Measurements from ENCODE around the gene SMARCA4. TPM values are rescaled to one million over a fixed set of nuclear protein-coding genes. Genes with fewer than 3 reads are reported as not detected.
"Not testable (repeated sequence)": the region's sequence is repeated elsewhere in the genome, so short reads cannot be mapped to it uniquely, and the experiment has no call there.

Gene SMARCA4
- total RNA-seq, 1 donor from 2014 or later: 63.5 TPM

- peak; percentile 97 for DNase-seq
Measured at GRCh38 chr19:10928563-10929401, 32.0 kb upstream of the SMARCA4 start, which contains the start of the genes TIMM29 and YIPF2. TSS of gene TIMM29 (plus strand) at chr19:10928811. CDS start at chr19:10928823, 12 bp downstream. TSS of gene YIPF2 (minus strand) at chr19:10928639. CDS start at chr19:10928410, 229 bp downstream.

- DNase-seq: no peak
Measured at GRCh38 chr19:10929402-10929794, 31.4 kb upstream of the SMARCA4 start.

- no peak for DNase-seq
Measured at GRCh38 chr19:10935371-10936059, 25.3 kb upstream of the SMARCA4 start.

- peak; percentile 53 for DNase-seq
Measured at GRCh38 chr19:10936661-10937084, 24.2 kb upstream of the SMARCA4 start.

GRCh38 chr19:10941649-10942048 is 19.2 kb upstream of the SMARCA4 start:
- DNase-seq: not testable (repeated sequence)

- not testable (repeated sequence) for DNase-seq
Measured at GRCh38 chr19:10943412-10943811, 17.4 kb upstream of the SMARCA4 start.

- DNase-seq: no peak
Measured at GRCh38 chr19:10945264-10945663, 15.6 kb upstream of the SMARCA4 start.

GRCh38 chr19:10946958-10947657 is 13.7 kb upstream of the SMARCA4 start:
- no peak for DNase-seq

- no peak for DNase-seq
Measured at GRCh38 chr19:10952809-10953208, 8.0 kb upstream of the SMARCA4 start.

GRCh38 chr19:10959277-10959968 is 1.4 kb upstream of the SMARCA4 start:
- DNase-seq: not testable (repeated sequence)

- peak; percentile 59 for DNase-seq
Measured at GRCh38 chr19:10961073-10961860, 437 bp downstream of the SMARCA4 start.

GRCh38 chr19:10962863-10963262 is 2.0 kb downstream of the SMARCA4 start:
- DNase-seq: no peak

- no peak for DNase-seq
Measured at GRCh38 chr19:10963865-10964264, 3.0 kb downstream of the SMARCA4 start.

GRCh38 chr19:10964903-10965302 is 4.1 kb downstream of the SMARCA4 start:
- no peak for DNase-seq

- DNase-seq: no peak
Measured at GRCh38 chr19:10965398-10965797, 4.6 kb downstream of the SMARCA4 start.

- no peak for DNase-seq
Measured at GRCh38 chr19:10966809-10967208, 6.0 kb downstream of the SMARCA4 start.

GRCh38 chr19:10968527-10969135 is 7.8 kb downstream of the SMARCA4 start:
- no peak for DNase-seq

GRCh38 chr19:10971107-10971726 is 10.4 kb downstream of the SMARCA4 start:
- DNase-seq: no peak

GRCh38 chr19:10975374-10976130 is 14.7 kb downstream of the SMARCA4 start:
- peak; percentile 31 for DNase-seq
